HG03103 (cell line): ENCODE results near the gene ZNF362.

Experiments used
- ATAC-seq: cut with Tn5 transposase; IDR thresholded peaks from one replicate; pipeline ENCODE4 v1.9.1; 2021; ENCODE audit warnings: low read depth; ENCODE audit not compliant: unreplicated experiment

The ZNF362 gene

DNA sequence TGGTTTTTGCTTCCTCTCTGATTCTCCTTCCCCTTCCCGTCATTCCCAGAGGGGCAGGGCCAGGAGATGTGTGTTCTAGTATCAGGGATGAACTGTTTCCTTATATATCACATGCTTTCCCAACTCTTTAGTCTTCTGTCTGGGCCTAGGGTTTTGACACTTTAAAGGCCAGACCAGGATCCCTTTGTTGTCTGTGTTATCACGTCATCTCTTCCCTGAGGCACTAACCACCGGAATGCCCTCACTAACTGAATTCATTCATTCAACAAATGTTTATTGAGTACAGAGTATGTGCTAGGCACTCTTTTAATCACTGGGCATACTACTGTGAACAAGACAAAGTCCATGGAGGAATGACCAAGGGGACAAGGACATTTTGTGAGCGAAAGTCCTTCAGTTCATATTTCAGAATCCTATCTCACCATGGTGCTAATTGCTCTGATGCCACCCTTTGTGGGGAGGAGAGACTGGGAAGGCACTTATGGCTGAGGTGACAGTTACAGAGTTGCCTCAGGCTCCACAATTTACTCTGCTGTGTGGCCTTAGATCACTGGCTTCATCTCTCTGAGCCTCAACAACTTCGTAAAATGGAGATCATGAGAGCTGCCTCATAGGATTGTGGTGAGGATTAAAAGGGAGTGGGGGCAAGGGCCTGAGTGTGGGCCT, 12.0 kb upstream of the ZNF362 start:
- no peak for ATAC-seq

DNA sequence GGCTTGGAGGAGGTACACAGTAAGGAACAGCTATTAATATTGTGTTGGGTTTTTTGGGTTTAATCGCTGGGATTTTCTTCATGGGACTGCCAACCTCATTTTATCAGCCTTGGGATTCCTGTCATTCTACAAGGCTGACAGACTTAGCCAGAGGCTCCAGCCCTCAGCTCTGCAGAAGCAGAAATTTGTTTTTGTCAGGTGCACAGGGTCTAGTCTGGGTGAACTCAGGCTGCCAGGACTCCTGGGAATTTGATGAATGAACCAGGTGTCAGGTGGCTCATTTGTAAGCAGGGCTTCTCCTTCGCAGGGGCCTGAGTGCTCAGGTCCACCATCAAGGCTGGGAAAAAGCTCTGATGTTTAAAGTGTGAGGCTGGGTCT, 11.5 kb upstream of the ZNF362 start:
- no peak for ATAC-seq

DNA sequence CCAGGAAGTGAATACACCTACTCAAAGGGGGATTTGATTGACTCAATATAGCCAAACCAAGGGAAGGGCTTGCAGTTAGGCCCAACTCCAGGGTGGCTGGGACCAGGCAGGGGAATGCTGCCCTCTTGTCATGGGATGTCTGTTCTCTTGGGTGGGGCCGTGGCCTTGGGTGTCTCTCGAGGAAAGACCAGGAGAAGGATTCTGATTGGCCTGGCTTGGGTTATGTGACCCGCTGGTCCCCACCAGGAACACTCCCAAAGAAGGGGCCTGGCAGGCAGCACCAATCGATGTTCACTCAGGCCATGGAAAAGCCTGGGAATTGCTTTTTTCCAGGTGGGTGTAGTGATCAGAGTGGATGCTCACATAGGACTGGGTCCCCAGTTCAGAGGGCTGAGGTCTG, 10.1 kb upstream of the ZNF362 start:
- ATAC-seq, result no peak

DNA sequence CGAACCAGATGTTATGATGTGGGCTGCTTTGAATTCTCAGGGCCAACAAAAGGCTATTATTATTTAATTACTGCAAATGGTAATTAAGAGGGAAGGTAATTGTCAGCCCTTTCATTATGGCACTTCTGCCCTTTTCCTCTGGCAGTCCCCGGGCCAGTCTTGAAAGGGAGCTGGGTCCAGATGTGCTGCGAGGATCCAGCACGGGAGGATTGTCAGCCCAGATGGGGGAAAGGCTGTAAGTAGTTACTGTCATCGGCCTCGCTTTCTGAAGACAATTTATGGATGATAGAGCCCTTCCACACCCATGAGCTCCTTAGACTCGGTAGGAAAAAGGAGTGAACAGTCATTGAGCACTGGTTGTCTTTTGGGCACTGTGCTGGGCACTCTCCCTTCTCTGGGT, 8.7 kb upstream of the ZNF362 start:
- ATAC-seq, result no peak

DNA sequence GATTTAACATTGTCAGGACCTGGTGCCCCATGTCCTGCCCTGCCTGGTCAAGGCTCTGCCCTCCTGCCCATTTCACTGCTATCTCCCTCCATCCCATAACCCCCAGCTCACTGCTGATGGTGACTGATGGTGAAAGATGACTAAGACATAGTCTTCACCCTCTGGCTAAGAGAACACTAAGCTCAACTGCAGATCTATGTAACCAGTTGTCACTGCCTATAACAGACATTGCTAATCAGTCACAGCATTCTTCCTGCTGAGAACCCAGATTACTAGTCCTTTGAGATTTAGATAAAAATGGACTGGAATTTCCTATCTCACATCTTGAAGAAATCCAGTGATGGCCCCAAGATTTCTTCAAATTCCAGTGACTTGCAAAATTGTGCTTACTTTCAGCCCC, 8.0 kb upstream of the ZNF362 start:
- ATAC-seq, result no peak

DNA sequence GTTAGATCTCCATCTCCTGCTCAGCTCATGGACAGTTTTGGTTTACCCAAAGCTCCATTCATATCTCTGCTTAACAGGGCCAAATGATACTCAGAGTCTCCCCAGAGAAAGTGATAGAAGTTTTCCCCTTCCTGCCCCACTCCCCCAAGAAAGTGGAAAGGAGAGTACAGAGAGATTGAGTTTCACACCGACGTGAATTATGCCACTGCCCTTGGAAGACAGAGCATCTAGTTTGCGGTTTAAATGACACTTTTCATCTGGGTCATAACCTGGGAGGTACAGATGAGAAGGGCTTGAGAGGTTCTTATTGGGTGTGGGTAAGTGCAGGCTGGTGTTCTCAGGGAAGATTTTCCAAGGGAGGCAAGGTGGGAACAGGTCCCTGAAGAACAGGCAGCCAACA, 6.9 kb upstream of the ZNF362 start:
- no peak for ATAC-seq

DNA sequence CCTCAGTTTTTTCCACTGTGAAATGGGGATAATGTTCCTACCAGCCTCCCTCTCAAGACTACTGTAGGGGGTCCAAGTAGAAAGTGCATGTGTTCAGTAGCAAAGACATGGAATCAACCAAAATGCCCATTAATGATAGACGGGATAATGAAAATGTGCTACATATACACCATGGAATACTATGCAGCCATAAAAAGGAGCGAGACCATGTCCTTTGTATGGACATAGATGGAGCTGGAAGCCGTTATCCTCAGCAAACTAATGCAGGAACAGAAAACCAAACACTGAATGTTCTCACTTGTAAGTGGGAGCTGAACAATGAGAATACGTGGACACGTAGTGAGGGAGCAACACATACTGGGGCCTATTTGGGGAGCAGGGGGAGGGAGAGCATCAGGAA, 6.1 kb upstream of the ZNF362 start:
- no peak for ATAC-seq

DNA sequence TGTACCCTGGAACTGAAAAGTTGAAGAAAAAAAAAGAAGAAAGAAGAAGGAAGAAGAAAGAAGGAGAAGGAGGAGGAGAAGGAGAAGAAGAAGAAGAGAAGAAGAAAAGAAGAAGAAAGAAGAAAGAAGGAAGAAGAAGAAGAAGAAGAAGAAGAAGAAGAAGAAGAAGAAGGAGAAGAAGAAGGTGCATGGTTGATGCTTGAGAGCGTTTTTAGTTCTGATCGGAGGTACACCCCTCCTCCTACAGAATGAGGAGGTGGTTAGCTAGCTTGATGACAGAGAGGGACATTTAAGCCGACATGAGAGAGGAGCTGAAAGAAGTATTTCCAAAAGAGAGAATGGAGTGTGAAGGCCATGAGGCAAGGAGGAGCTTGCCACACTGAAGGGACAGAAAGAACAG, 5.6 kb upstream of the ZNF362 start:
- ATAC-seq, result no peak

DNA sequence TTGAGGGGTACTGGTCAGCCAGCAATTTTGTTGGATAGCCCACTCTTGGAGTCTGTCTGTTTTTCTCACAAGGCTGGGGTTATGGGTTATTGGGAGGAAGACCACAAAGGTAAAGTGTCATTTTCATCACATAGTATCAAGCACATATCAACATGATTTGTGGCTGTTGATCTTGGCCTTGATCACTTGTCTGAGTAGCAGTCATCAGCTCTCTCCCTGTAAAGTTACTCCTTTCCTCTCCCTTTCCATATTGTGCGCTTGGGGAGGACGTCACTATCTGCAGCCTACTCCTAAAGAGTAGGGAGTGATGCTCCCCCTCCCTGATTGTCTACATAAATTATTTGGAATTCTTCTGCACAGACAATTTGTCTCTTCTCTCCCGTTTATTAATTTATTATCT, 1.8 kb upstream of the ZNF362 start:
- ATAC-seq, result no peak

DNA sequence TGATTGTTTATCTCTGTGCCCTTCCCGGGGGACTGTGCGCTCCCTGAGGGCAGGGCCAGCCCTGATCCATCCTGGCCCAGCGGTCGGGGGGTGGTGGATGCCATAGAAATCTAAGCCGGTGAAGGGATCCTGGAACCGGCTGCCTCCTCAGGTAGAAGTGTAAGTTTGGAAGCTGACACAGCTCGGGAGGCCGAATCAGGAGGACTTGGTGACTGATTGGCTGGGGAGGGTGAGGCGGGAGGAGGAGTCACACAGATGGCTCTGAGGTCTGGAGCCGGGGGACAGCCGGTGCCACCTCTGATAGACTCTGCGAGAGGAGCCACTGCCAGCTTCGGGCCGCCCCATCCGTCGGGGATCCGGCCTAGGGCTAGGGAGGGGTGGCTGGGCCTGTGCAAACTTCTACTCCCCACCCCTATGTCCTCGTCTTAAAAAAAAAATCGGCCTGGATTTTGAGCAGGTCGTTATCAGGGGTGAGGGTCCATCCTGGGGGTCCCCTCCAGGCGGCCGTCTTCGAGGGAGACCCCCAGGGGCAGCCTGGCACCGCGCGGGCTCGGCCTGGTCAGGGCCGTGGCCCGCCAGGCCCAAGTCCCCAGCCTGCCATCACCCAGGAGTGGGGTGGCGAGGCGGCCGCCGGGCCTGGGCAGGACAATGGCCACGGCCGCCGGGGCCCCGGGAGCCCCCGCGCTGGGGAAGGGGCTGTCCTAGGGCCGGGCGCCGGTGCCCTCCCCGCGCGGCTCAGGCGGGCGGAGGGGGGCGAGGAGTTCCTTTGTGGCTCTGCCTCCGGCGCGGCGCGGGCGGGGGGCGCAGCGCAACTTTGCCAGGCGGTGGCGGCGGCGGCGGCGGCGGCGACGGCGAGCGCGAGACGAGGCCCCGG, 708 bp upstream of the ZNF362 start:
- ATAC-seq, result no peak

DNA sequence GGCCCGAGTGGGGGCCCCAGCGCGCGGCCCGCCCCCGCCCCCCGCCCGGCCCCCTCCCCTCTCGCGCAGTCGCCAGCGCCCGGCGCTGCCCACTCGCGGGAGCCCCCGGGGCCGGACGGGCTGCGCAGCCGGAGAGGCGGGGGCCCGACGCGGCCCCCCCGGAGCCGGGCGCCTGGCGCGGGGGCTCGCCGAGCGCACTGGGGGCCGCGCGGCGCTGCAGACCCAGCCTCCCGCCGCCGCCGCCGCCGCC, 146 bp upstream of the ZNF362 start:
- no peak for ATAC-seq

DNA sequence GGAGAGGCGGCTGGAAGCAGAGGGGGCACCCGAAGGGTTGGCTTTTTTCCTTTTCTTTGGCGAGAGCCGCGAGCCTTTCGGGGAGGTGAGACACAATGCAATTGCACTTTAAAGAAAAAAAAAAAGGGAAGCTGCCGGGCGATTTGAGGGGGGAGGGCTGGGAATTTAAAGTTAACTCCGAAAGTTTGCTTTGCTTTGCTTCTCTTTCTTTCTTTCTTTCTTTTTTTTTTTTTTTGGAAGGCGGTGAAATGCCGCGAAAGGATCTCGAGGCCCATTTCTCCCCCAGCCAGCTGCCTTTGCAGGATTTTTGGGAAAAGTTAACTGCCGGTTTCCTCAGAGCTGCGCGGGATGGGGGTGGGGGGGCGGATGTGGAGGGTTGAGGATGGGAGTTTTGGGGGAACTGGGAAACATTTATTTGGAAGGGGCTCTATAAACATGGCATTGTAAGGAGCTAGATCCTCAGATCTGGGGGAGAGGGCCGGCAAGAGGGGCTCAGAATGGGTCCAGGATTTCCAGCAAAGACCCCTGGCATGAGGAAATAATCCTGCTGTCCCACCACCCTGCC, 997 bp downstream of the ZNF362 start:
- ATAC-seq, result no peak

DNA sequence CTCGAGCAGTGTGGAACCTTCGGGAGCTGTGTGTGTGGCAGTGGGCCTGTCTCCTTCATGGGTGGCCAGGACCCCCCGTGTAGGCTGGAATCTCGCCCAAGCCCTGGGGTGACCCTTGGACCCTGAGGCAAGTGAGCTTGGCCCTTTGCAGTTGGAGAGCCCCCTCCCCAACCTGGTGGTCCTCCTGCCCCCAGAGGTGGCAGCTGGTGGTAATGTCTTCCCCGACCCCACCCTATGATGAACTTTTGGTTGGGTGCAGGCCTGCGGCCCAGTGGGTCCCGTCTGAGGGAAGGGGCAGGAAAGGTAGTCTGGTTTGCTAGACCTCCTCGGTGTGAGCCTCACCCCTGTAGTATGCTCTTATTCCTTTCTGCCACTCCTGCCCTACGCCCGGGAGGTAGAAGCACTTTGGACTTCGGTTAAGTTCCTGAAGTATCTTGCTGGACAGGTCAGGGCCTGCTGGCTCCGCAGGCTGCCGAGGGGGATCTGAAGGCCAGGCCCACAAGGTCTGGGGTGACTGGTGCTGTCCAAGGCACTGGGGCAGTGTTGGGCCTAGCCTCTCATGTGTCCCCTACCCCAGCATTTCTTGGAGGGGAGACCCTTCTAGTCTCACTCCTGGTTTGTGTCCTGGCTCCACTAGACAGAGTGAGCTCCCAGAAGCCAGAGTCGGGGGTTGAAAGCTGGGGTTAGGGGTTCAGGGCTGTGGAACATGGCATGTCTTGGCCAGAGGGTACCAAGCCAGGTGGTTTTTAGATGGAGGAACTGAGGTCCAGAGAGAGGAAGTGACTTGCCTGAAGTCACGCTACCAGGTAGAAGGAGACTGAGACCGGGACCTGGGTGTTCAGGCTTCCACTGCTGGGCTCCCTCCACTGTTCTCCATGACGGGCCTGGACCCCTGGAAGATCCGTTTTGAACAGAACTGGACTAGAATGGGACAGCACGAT, 1.8 kb downstream of the ZNF362 start:
- ATAC-seq, result no peak

DNA sequence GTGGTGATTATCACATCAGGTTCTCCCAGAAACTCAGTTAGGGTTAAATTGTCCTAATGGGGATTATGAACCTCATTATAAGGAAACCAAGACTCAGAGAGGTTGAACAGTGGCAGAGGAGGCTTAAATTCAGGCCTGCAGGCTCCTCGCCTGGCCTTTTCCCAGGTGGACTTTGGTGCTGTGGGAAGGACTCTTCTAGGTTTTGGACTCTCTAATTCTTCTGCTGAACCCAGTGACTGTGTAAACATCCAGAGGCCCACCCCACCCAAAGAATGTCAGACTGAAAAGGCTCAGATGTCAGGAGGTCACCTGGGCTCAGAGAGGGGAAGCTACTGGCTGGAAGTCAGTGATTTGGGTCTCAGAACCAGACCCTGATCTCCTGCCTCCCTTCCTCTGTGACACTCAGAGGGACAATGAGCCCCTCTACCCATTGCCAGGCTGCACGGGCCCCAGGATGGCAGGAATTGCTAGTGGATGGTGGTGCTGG, 2.5 kb downstream of the ZNF362 start:
- ATAC-seq, result no peak

DNA sequence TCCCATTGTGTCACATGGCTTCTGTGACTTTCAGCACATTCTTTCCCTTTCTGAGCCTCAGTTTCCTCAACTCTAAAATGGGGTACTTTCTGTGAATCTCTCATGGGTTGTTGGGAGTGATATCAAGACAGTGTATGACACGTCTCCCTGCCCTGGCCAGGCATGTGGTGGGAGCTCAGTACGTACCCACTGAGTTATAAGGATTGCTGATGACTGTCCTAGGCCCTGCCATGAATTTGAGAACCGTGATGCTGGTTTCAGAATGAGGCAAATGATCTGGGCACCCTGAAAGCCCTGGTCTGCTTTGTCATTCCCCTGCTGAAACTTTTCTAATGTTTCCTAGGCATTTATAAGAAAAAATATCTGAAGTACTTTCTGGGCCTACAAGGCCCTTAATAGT, 3.6 kb downstream of the ZNF362 start:
- ATAC-seq, result no peak

DNA sequence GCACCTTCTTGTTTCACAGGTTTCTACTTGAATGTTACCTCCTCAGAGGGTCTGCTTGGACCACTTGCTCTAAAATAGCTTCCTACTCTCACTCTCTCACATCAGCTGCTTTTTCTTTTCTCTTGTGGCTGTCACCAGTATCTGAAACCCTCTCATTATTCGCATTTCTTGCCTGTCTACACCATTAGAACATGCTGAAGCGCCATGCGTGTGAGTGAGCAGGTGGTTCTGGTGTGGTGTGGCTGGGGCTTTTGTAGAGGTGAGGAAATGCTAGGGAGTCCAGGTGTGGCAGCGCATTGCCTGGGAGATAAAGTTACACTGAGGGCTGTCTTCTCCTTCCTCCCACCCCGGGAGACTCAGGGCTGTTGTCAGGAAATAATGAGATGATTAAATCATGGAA, 4.1 kb downstream of the ZNF362 start:
- ATAC-seq, result no peak

DNA sequence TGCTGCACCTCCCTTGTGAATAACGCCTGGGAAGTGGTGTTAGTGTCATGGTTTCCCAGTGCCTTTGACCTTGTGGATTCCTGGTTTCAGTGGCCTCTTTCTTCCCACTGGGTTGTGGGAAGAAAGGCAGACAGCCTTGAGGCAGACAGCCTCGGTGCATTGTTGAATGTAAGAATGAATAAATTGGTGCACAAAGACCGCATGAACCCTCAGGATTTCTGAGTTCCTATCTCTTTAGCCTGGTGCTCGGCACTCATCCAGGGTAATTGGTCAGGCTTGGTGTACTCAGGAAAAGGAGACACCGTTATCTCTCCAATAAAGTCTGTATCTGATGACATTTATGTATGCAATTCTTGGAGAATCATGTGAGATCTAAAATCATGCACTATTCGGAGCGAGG, 5.1 kb downstream of the ZNF362 start:
- no peak for ATAC-seq

DNA sequence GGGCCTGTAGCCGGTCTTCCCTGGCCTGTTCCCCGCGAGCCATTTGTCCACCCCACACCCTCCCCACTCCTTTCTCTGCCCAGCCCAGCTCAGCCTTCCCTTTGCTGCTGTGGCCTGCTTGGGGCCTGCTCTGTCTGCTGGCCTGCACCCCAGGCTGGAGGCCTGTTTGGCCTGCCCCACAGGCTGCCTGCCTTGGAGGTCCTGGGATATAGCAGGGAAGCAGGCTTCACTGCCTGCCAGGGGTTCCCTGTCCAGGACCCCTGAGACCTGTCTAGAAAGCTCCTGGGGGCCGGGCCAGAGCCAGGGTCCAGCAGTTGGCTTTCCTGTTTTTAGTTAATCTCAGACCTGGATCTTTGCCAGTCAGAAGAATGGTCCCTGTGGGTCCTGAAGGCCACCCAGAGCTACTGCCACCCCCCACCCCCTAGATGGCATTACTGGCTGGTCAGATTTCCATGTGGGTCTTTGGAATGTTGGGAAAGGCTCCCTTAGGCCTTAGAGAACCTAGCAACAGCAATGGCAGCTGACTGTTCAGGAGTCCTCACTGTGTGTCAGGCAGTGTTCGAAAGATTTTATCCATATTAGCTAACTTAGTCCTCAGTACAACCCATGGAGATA, 7.7 kb downstream of the ZNF362 start:
- ATAC-seq, result no peak

DNA sequence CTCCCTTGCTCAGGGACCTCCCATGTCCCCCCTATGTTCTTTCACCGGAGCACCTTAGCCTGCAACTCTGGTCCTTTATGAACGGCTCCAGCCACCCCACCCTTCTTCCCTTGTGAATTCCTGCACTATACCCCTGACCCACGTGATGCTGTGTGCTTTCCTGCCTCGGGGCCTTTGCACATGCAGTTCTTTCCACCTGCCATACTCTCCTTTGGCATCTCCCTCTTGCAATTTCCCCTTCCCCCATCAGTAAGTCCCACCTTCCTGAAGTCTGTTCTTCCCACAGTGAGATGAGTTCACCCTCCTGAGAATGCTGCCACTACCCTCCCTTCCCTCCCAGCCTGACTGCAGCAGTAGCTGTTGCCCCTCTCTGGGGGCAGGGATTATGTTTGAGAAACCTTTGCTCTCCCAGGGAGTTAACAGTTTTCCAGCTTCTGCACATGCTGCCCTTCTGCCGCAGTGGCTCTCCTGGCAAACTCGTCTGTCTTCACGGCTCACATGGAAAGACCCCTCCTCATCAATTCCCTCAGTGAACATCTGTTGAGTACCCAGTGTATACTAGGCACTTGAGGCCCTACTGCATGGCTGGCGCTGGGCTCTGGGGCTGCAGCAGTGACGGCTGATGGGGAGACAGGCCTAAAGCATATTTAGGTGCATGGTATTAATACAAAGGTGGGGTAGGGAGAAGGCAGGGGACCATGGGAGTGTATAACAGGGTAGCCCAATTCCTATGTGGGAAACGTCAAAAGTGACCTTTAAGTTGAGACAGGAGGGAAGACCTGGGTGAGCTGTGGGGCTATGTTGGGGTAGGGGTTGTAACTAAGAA, 9.7 kb downstream of the ZNF362 start:
- ATAC-seq, result no peak

DNA sequence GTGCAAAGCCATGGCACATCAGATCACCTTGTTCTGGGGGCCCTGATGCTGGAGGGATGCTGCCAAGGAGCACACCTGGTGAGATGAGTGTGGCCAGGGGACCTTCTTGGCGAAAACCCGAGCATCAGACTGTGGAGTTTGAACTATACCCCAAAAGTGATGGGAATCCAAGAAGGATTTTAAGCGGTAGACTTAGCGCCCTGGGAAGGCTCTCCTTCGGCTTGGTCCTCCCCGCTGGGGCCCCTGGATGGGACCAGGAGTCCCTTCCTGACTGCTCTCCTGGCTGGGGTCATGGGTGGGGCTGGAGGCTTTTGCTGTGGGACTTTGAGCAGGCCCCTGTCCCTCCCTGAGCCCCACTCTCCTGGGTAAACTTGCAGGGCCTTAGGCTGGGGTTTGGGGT, 10.5 kb downstream of the ZNF362 start:
- ATAC-seq, result no peak
